ENCODE data around the gene CHD2. TPM values are rescaled to one million over a fixed set of nuclear protein-coding genes. Genes with fewer than 3 reads are reported as not detected.
A peak's percentile ranks its signal among the peaks of the same experiment; 100 is the strongest.

Gene CHD2
- total and polyA plus RNA-seq, 4 donors: 39.4 to 547 (median 76.3) TPM

DNA sequence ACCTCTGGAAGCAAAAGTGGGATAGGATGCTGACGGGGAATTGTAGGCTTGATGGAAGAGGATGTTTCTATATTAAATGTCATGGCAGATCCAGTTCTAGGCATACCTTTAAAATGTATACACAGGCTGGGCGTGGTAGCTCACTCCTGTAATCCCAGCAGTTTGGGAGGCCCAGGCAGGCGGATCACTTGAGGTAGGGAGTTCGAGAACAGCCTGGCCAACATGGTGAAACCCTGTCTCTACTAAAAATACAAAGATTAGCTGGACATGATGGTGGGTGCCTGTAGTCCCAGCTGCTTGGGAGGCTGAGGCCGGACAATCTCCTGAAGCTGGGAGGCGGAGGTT lies 8.6 kb downstream of the CHD2 start:
- Histone ChIP-seq H3K4me3 (no peak overlapping the region), H3K27me3 (ENCODE audit: control insufficient read depth in 3 of 3, insufficient read depth in 3 of 3, low read length in 2 of 3) (no peaks in the 10 kb centered on the region), H3K4me1 (ENCODE audit: control insufficient read depth in 5 of 5, insufficient read depth in 5 of 5, low read length in 5 of 5) (peaks cover 5 to 54% (median 22%) of the 10 kb centered on the region in 5 donors), H3K27ac (ENCODE audit: low read depth in 1 of 2, low read length in 1 of 2) (peak overlapping the region; percentile 80 to 93), H3K9ac (ENCODE audit: insufficient read depth in 1 of 2, low read length in 2 of 2) (no peak overlapping the region), H3K9me3 (ENCODE audit: control insufficient read depth in 4 of 4, insufficient read depth in 3 of 4, low read length in 3 of 4) (no peaks in the 10 kb centered on the region), H3K36me3 (ENCODE audit: control insufficient read depth in 4 of 4, insufficient read depth in 4 of 4, low read length in 4 of 4) (peaks cover 0 to 15% (median 2%) of the 10 kb centered on the region in 4 donors)
- TF ChIP-seq, protein P1, sequence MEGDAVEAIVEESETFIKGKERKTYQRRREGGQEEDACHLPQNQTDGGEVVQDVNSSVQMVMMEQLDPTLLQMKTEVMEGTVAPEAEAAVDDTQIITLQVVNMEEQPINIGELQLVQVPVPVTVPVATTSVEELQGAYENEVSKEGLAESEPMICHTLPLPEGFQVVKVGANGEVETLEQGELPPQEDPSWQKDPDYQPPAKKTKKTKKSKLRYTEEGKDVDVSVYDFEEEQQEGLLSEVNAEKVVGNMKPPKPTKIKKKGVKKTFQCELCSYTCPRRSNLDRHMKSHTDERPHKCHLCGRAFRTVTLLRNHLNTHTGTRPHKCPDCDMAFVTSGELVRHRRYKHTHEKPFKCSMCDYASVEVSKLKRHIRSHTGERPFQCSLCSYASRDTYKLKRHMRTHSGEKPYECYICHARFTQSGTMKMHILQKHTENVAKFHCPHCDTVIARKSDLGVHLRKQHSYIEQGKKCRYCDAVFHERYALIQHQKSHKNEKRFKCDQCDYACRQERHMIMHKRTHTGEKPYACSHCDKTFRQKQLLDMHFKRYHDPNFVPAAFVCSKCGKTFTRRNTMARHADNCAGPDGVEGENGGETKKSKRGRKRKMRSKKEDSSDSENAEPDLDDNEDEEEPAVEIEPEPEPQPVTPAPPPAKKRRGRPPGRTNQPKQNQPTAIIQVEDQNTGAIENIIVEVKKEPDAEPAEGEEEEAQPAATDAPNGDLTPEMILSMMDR (IDR thresholded peaks at IDR 0.05; ENCODE audit: control extremely low read depth, extremely low read depth): no peak
- DNase-seq (no peak), ATAC-seq (ENCODE audit: insufficient read depth, low FRiP score) (no peak)
- 88 to 89% methylated on average over 6 of the region's 6 CpGs for WGBS, 2 donors

DNA sequence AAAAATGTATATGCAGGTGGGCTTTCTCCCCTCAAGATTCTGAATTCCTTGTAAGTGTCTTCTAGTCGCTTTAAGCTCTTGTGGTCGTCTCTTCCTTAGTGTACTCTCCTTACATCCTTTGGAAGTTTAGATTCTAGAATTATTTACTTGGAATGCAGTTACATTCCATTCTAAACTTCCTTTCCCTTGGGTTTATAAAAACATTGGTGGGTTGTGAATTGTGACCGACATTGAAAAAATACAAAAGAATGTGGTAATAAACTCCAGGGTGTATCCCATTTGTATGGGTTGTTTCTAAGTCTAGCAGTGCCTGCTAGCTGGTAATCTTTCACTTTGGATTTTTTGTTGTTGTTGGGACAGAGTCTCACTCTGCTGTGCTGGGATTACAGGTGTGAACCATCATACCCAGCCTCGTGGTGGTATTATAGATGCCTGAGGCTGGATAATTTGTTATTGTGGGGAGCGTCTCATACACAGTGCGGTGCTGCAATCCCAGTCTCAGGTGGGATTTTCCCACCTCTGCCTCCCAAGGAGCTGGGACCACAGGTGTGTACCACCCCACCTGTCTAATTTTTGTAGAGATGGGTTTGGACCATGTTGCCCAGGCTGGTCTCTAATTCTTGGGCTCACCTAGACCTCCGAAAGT lies 9.1 kb downstream of the CHD2 start:
- 49 to 62% methylated on average over 7 of the region's 7 CpGs for WGBS, 2 donors
- Histone ChIP-seq H3K9me3 (ENCODE audit: control insufficient read depth in 4 of 4, insufficient read depth in 3 of 4, low read length in 3 of 4) (no peaks in the 10 kb centered on the region), H3K27ac (ENCODE audit: low read depth in 1 of 2, low read length in 1 of 2) (peak overlapping the region; percentile 80 to 93), H3K36me3 (ENCODE audit: control insufficient read depth in 4 of 4, insufficient read depth in 4 of 4, low read length in 4 of 4) (peaks cover 0 to 15% (median 2%) of the 10 kb centered on the region in 4 donors), H3K9ac (ENCODE audit: insufficient read depth in 1 of 2, low read length in 2 of 2) (peak overlapping the region in 1 of 2 donors; percentile 44), H3K4me1 (ENCODE audit: control insufficient read depth in 5 of 5, insufficient read depth in 5 of 5, low read length in 5 of 5) (peaks cover 5 to 59% (median 22%) of the 10 kb centered on the region in 5 donors), H3K27me3 (ENCODE audit: control insufficient read depth in 3 of 3, insufficient read depth in 3 of 3, low read length in 2 of 3) (no peaks in the 10 kb centered on the region), H3K4me3 (no peak overlapping the region)
- ATAC-seq (ENCODE audit: insufficient read depth, low FRiP score) (no peak), DNase-seq (no peak)
- TF ChIP-seq, protein P1 (IDR thresholded peaks at IDR 0.05; ENCODE audit: control extremely low read depth, extremely low read depth): no peak

DNA sequence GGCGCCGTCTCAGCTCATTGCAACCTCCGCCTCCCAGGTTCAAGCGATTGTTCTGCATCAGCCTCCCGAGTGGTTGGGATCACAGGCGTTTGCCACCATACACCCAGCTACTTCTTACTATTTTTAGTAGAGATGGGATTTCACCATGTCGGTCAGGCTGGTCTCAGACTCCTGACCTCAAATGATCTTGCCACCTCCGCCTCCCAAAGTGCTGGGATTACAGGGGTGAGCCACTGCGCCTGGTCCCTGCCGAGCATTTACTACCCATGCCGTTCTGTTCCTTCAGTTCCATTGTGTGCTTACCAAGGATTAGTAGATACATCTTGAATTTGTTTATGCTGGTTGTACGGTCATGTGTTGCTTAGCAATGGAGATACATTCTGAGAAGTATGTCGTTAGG lies 10.3 kb downstream of the CHD2 start:
- Histone ChIP-seq H3K27me3 (ENCODE audit: control insufficient read depth in 3 of 3, insufficient read depth in 3 of 3, low read length in 2 of 3) (no peaks in the 10 kb centered on the region), H3K4me3 (no peak overlapping the region), H3K4me1 (ENCODE audit: control insufficient read depth in 5 of 5, insufficient read depth in 5 of 5, low read length in 5 of 5) (peaks cover 5 to 61% (median 22%) of the 10 kb centered on the region in 5 donors), H3K36me3 (ENCODE audit: control insufficient read depth in 4 of 4, insufficient read depth in 4 of 4, low read length in 4 of 4) (peaks cover 0 to 15% (median 2%) of the 10 kb centered on the region in 4 donors), H3K9me3 (ENCODE audit: control insufficient read depth in 4 of 4, insufficient read depth in 3 of 4, low read length in 3 of 4) (no peaks in the 10 kb centered on the region), H3K27ac (ENCODE audit: low read depth in 1 of 2, low read length in 1 of 2) (peak overlapping the region; percentile 66 to 74), H3K9ac (ENCODE audit: insufficient read depth in 1 of 2, low read length in 2 of 2) (no peak overlapping the region)
- DNase-seq (no peak), ATAC-seq (ENCODE audit: insufficient read depth, low FRiP score) (no peak)
- 72 to 79% methylated on average over 13 of the region's 13 CpGs for WGBS, 2 donors
- TF ChIP-seq, protein P1 (IDR thresholded peaks at IDR 0.05; ENCODE audit: control extremely low read depth, extremely low read depth): no peak

DNA sequence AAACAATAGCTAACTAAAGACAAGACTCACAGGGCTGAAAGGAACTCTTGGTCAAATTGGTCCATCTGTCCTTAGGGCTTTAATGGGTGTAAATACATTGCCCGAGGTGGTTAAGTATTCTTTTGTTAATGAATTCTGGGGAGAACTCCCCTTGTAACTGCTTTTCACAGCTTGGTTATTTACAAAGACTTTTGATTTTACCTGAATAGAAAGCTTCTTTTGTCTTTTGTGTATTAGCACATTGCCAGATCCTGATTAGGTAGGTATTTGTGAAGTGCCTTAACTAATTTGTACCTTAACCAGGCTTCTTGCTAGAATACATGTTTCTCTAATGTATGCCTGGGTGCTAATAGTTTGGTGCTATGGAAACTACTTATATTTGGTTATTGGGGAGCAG lies 14.0 kb downstream of the CHD2 start:
- H3K9ac ChIP-seq (ENCODE audit: insufficient read depth in 1 of 2, low read length in 2 of 2): no peak overlapping the region
- TF ChIP-seq, protein P1 (IDR thresholded peaks at IDR 0.05; ENCODE audit: control extremely low read depth, extremely low read depth): no peak

More for the DNA sequence above, 14.0 kb downstream of the CHD2 start:
- Histone ChIP-seq H3K4me3 (no peak overlapping the region), H3K36me3 (ENCODE audit: control insufficient read depth in 4 of 4, insufficient read depth in 4 of 4, low read length in 4 of 4) (peaks cover 0 to 15% (median 3%) of the 10 kb centered on the region in 4 donors), H3K9me3 (ENCODE audit: control insufficient read depth in 4 of 4, insufficient read depth in 3 of 4, low read length in 3 of 4) (no peaks in the 10 kb centered on the region), H3K27ac (ENCODE audit: low read depth in 1 of 2, low read length in 1 of 2) (no peak overlapping the region), H3K27me3 (ENCODE audit: control insufficient read depth in 3 of 3, insufficient read depth in 3 of 3, low read length in 2 of 3) (no peaks in the 10 kb centered on the region), H3K4me1 (ENCODE audit: control insufficient read depth in 5 of 5, insufficient read depth in 5 of 5, low read length in 5 of 5) (peaks cover 0 to 51% (median 10%) of the 10 kb centered on the region in 5 donors)
- DNase-seq (no peak), ATAC-seq (ENCODE audit: insufficient read depth, low FRiP score) (no peak)
- 66 to 80% methylated on average over 1 of the region's 1 CpG for WGBS, 2 donors
